COLO829 (cell line): Measurements from ENCODE around the gene ADCY5.

ENCODE experiments used
- DNase-seq: peaks from one replicate; pipeline ENCODE4 v3.0.0; 2012; ENCODE audit warnings: low spot score

The ADCY5 gene

GRCh38 chr3:123367467-123368154 lies 81.3 kb downstream of the ADCY5 start:
- DNase-seq: no peak

GRCh38 chr3:123365450-123366143 lies 83.3 kb downstream of the ADCY5 start:
- DNase-seq: peak; percentile 36

GRCh38 chr3:123361071-123361470 lies 87.8 kb downstream of the ADCY5 start:
- DNase-seq: no peak

- DNase-seq: no peak
These were observed 91.6 kb downstream of the ADCY5 start for GRCh38 chr3:123357275-123357674.

- no peak for DNase-seq
These were observed 95.0 kb downstream of the ADCY5 start for GRCh38 chr3:123353850-123354233.

- no peak for DNase-seq
These were observed 95.6 kb downstream of the ADCY5 start for GRCh38 chr3:123353227-123353849.

GRCh38 chr3:123352134-123352554 lies 96.7 kb downstream of the ADCY5 start:
- DNase-seq: no peak

GRCh38 chr3:123351501-123351900 lies 97.4 kb downstream of the ADCY5 start:
- DNase-seq: no peak

GRCh38 chr3:123350971-123351370 lies 97.9 kb downstream of the ADCY5 start:
- no peak for DNase-seq

- DNase-seq: no peak
These were observed 99.1 kb downstream of the ADCY5 start for GRCh38 chr3:123349566-123350435.

- no peak for DNase-seq
These were observed 99.7 kb downstream of the ADCY5 start for GRCh38 chr3:123349201-123349535.

- no peak for DNase-seq
These were observed 100.3 kb downstream of the ADCY5 start for GRCh38 chr3:123348471-123349200.

GRCh38 chr3:123347691-123348264 lies 101.1 kb downstream of the ADCY5 start:
- DNase-seq: no peak

GRCh38 chr3:123347205-123347604 lies 101.7 kb downstream of the ADCY5 start:
- DNase-seq: no peak

GRCh38 chr3:123346021-123346420 lies 102.9 kb downstream of the ADCY5 start:
- DNase-seq: no peak

- no peak for DNase-seq
These were observed 103.8 kb downstream of the ADCY5 start for GRCh38 chr3:123344907-123345594.

- no peak for DNase-seq
These were observed 104.5 kb downstream of the ADCY5 start for GRCh38 chr3:123344175-123344906.

- DNase-seq: no peak
These were observed 105.4 kb downstream of the ADCY5 start for GRCh38 chr3:123343296-123344174.

GRCh38 chr3:123342631-123343080 lies 106.2 kb downstream of the ADCY5 start:
- DNase-seq: no peak
